Activated CD8-positive, alpha-beta memory T cell treated with anti-CD3 and anti-CD28 coated beads, Interleukin-2, amount 50 U/mL, for 1 hour (primary cell): ENCODE results near the gene DLL4.

Source experiments
- DNase-seq: peaks from one replicate; pipeline ENCODE4 v3.0.0-alpha.2; 2020; ENCODE audit errors: extremely low read depth

DLL4 gene

DNA sequence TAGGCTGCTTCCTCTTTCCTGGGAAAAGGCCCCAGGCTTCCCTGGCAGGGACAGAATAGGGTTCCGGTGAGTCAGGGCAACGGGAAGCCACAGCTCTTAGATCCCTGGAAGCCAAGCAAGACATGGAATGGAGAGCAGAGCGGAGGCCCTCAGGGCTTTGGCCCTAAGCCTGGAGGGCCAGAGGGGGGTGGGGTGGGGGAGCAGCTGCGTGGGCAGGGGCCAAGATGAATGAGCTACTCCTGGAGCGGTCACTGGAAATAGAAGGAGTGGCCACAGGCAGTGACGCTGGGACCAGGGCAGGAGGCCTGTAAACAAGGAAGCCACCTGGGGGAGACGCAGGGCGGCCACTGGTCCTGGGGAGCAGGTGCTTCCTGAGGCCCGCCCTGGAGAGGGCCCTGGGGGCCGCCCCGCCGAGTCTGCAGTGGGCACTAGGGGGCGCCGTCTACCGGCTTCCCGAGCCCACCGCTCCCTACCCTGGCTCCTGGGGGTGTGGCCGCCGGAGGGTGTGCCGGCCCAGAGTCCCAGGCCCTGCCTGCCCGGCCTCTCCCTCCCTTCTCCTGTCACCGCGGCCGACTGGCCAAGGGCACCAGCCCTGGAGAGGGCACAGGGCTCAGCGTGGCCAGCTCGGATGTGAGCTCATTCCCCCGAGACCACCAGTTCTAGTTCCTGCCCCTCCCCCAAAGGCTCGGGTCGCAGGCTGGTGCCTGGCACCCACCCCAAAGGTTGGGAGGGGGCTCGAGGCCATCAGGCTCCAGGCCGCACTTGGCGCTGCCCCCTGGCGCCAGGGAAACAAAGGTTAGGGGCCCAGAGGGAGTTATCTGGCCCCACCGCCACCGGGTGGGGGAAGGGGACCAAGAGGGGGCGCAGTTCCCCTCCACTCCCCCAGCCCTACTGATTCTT is 22.8 kb upstream of the DLL4 start:
- no peak for DNase-seq

GRCh38 chr15:40906991-40907802 is 21.9 kb upstream of the DLL4 start:
- no peak for DNase-seq

DNA sequence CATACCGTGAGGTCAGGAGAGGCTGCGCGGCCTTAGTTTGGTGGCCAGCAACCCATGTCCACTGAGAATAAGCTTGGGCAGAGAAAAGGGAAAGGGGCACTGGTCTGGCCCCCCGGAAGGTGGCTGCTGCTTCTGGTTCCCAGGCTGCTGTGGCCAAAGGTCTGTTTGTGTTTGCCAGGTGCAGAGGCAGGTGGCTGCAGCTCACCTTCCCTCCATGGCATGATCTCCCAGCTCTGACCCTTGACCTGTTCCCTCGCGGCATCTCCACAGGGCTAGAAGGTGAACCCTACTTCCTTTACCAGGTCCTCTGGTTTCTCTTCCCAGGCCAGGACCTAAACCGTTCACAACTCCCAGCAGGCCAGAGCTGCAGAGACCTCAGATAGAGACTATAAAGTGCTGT is 21.0 kb upstream of the DLL4 start:
- no peak for DNase-seq

DNA sequence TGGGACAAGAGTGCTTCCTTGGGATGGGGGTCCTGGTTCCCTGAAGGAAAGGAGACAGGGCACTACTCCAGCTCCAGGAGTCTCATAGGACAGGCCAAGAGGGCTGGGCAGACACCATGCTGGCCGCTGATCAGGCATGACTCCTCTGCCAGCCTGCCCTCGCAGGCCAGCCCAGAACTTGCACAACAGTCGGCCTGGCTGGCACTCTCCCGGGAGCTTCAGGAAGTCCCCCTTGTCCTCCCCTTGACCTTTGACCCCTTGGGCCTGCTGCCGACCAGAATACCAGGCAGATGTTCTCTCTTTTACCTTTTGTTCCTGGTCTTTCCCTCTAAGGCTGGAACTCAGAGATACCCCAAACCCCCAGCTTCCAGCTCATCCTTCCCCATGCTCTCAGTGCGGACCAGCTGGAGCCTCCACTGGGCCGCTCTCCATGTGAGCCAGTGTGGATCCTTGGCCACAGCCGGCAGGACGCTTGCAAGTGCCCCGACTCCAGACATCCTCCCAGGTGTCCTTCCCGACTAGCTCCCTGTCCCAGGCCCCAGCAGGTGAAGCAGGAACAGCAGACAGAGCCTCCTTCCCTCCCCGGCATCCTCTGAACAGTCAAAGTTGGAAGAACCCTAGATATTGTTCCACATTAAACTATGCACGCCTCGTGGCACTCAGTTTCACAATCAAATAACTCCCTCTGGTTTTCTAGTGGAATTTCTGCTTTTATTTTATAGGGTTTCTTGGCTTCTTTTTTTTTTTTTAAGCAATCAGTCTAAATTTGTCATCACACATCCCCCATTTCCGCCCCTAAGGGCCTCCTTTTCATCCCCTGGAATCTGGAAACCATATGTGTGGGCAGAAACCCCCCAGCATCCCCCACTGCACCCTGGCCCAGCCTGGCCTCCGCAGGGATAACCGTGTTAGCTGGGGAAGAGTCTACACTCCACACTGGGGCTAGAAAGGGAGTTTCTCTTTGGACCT is 19.2 kb upstream of the DLL4 start:
- DNase-seq: no peak

GRCh38 chr15:40911141-40911540 is 18.0 kb upstream of the DLL4 start:
- DNase-seq: no peak

GRCh38 chr15:40911693-40912092 is 17.4 kb upstream of the DLL4 start:
- DNase-seq: no peak

- DNase-seq: no peak
Measured at GRCh38 chr15:40912478-40912877, 16.7 kb upstream of the DLL4 start.

- DNase-seq: no peak
Measured at GRCh38 chr15:40914013-40914412, 15.1 kb upstream of the DLL4 start.

DNA sequence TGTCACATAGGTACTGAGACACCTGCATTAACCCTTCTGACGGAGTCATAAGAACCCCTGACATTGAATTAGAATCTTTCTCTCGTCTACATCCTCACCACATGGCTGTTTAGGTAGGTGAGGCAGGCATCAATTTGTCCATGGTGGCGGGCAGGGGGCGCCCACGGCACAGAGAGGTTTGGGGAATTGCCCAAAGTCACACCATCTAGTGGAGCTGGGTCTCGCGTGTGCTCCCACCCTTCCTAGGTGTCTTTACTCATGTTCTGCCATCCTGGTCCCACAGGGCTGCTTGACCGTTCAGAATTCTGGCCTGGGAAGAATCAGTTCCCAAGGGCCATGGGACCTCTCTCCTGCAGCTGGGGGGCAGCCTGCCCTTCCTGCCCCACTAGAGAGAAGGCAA is 14.7 kb upstream of the DLL4 start:
- DNase-seq: no peak

GRCh38 chr15:40915116-40915661 is 14.0 kb upstream of the DLL4 start:
- no peak for DNase-seq

DNA sequence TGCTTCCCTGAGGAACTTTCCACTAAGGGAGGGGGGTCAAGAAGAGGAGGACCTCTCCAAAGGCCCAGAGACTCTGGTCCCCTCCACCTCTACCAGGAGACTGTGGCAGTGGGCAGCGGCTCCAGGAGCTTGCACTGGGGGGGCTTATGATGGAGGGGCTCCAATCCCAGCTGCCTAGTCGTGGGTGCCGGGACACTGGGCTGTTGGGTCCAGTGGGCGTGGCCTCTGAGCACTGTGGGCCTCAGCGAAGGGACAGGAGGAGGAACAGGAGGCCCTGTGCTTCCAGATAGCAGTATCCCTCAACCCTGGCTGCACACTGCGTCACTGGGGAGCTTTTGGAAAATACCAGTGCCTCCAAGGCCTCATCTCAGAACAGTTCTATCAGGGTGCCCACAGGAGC is 13.5 kb upstream of the DLL4 start:
- DNase-seq: no peak

DNA sequence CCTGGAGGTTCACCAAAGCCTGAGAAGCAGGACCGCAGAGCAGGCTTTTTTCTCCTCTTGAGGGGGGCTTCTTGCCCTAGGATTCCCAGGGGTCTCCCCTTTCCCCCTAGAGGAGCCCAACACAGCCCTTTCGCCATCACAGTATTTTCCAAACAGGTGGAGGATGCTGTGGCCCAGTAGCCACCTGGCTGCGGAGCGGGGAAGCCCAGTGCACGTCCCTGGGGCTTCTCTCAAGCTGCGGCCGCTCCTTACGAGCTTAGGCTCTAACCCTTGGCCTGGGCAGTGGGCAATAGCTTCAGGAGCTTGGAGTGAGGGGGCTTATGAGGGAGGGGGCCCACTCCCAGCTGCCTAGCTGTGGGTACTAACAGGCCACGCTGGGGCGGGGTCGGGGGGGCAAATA is 11.6 kb upstream of the DLL4 start:
- DNase-seq: no peak

- no peak for DNase-seq
Measured at GRCh38 chr15:40918146-40918798, 10.9 kb upstream of the DLL4 start.

- DNase-seq: no peak
Measured at GRCh38 chr15:40918799-40919392, 10.2 kb upstream of the DLL4 start.

DNA sequence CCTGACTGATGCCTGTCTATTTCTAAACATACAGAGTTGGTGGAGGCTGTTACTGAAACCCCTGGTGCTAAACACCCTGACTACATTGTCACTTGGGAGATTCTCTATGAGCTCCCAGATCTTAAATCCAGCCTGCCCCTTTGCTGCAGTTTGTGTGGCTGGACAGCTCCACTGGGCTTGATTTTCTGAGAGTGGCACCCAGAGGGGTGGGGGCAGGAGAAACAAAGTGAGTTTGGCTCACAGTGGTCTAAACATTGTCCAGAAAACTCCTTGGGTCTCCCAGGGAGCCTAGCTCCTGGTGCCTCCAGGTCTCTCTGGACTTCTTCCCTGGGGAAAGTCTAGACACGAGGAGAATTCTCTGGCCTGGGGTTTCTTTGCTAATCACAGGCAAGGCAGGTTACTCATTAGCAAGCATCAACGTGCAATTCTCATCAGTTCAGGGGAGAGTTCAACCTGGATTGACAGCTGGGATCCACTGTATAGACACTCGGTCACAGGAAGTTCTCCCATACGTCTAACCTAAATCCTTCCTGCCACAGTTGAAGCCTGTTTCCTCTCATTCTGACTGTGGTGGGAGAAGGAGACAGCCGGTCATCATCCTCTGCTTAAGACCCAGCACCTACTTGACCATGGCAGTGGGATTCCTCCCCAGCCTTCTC is 7.1 kb upstream of the DLL4 start:
- DNase-seq: no peak

DNA sequence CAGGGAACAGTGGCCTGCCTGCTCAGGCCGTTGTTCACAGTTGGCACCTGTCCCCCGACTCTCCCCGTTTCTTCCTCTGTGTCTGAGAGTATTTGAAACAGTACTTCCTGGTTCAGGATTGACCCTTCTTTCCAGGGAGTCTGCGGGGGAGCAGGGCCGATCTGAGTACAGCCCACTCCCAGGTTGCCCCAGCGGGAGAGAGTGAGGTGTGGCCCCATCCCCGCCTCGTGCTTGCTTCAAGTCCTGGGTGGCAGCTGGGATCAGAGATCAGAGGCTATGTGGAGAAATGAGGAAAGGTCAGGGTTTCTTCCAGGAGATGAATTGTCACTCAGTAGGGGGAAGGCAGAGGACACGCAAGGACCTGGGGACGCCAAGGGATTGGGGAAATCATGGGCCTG is 6.5 kb upstream of the DLL4 start:
- DNase-seq: no peak

- DNase-seq: no peak
Measured at GRCh38 chr15:40923551-40923950, 5.6 kb upstream of the DLL4 start.

DNA sequence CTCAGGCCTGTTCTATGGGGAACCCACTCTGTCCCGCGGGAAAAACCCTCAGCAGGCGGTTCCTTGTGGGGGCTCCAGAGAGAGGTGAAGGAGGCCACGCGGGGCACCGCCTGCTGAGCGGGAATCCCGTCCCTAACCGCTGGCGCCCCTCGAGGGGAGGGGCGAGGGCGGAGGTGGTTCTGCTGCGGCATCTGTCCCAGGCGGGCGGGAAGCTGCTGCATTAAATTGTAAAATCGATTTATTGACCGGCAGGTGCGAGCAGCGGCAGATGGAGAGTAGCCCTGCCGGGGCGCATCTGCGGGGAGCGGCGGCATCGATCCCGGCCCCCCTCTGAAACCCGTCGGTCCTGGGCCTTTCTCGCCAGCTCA is 3.7 kb upstream of the DLL4 start:
- no peak for DNase-seq

- DNase-seq: no peak
Measured at GRCh38 chr15:40925863-40926658, 3.1 kb upstream of the DLL4 start.
